ENCODE data around the gene IFFO2.

Gene IFFO2

GRCh38 chr1:18956193-18957135, at the start of gene IFFO2:
TSS of gene IFFO2 (minus strand) at chr1:18956676. CDS start at chr1:18956332, 344 bp downstream.
- peak; percentile 98 for DNase-seq

- no peak for DNase-seq
These were observed 49.5 kb upstream of the IFFO2 start for GRCh38 chr1:19006000-19006399.

- peak; percentile 26 for DNase-seq
These were observed 47.2 kb upstream of the IFFO2 start for GRCh38 chr1:19003371-19004290.

GRCh38 chr1:19000065-19000464, 43.6 kb upstream of the IFFO2 start:
- no peak for DNase-seq

GRCh38 chr1:18999359-18999758, 42.9 kb upstream of the IFFO2 start:
- DNase-seq, result no peak

- DNase-seq, result no peak
These were observed 41.7 kb upstream of the IFFO2 start for GRCh38 chr1:18998016-18998724.

GRCh38 chr1:18997508-18997907, 41.0 kb upstream of the IFFO2 start:
- no peak for DNase-seq

- DNase-seq, result no peak
These were observed 40.2 kb upstream of the IFFO2 start for GRCh38 chr1:18996548-18997177.

GRCh38 chr1:18994381-18994780, 37.9 kb upstream of the IFFO2 start:
- no peak for DNase-seq

GRCh38 chr1:18992646-18993045, 36.2 kb upstream of the IFFO2 start:
- DNase-seq, result no peak

- DNase-seq, result no peak
These were observed 35.1 kb upstream of the IFFO2 start for GRCh38 chr1:18991585-18991984.

GRCh38 chr1:18989896-18990295, 33.4 kb upstream of the IFFO2 start:
- DNase-seq, result no peak

GRCh38 chr1:18989176-18989799, 32.8 kb upstream of the IFFO2 start:
- DNase-seq, result no peak

GRCh38 chr1:18981242-18981641, 24.8 kb upstream of the IFFO2 start:
- no peak for DNase-seq

- DNase-seq, result no peak
These were observed 22.2 kb upstream of the IFFO2 start for GRCh38 chr1:18978706-18979105.

- no peak for DNase-seq
These were observed 21.0 kb upstream of the IFFO2 start for GRCh38 chr1:18977428-18977827.

- no peak for DNase-seq
These were observed 19.6 kb upstream of the IFFO2 start for GRCh38 chr1:18976096-18976495.

GRCh38 chr1:18974606-18975005, 18.1 kb upstream of the IFFO2 start:
- no peak for DNase-seq

GRCh38 chr1:18974005-18974404, 17.5 kb upstream of the IFFO2 start:
- no peak for DNase-seq

GRCh38 chr1:18973446-18973955, 17.0 kb upstream of the IFFO2 start:
- DNase-seq, result no peak

- no peak for DNase-seq
These were observed 16.5 kb upstream of the IFFO2 start for GRCh38 chr1:18972991-18973390.

GRCh38 chr1:18972531-18972930, 16.1 kb upstream of the IFFO2 start:
- DNase-seq, result no peak

Measured in stimulated activated CD4-positive, alpha-beta T cell treated with anti-CD3 and anti-CD28 coated beads, Interleukin-1b, Interleukin-23, amount 100 ng/mL, for 48 hours (primary cell).